HepG2 (cell line): Measurements from ENCODE around the gene TROAP. TPM values are rescaled to one million over a fixed set of nuclear protein-coding genes. Genes with fewer than 3 reads are reported as not detected.

Source experiments
- DR1 ChIP-seq: sonication (generic); formaldehyde crosslinking; IDR thresholded peaks from 2 replicates; pipeline ENCODE4 v1.8.0; 2021; ENCODE audit warnings: mild to moderate bottlenecking, missing genetic modification reagents, inconsistent platforms
- HNF1A ChIP-seq, 2 experiments: sonication (generic) in 1 of 2; formaldehyde crosslinking in 1 of 2; IDR thresholded peaks; 2 replicates each; pipeline versions ENCODE4 v1.4.0 to v1.6.1; 2016 to 2020; ENCODE audit warnings: borderline replicate concordance in 1 of 2, low read depth in 1 of 2, mild to moderate bottlenecking in 1 of 2, missing genetic modification reagents in 1 of 2
- NFYC ChIP-seq: IDR thresholded peaks from 2 replicates; pipeline ENCODE4 v1.6.1; 2016; ENCODE audit warnings: missing genetic modification reagents, missing compliant biosample characterization
- SKI ChIP-seq: fragments of 450-650 bp; IDR thresholded peaks from one replicate; pipeline ENCODE4 v1.6.1; 2018; ENCODE audit warnings: mild to moderate bottlenecking; ENCODE audit not compliant: partially characterized antibody
- SP1 ChIP-seq, 2 experiments: fragments of 450-650 bp in 1 of 2; sonication (generic) in 1 of 2; formaldehyde crosslinking in 1 of 2; IDR thresholded peaks; 2 replicates each; pipeline versions ENCODE4 v1.4.0 to v1.6.1; 2016 to 2020; ENCODE audit warnings: missing genetic modification reagents in 1 of 2
- TBX3 ChIP-seq: fragments of 450-650 bp; IDR thresholded peaks from 2 replicates; pipeline ENCODE4 v1.6.1; 2017; ENCODE audit warnings: antibody characterized with exemption, mild to moderate bottlenecking, inconsistent platforms, borderline replicate concordance
- ZBTB25 ChIP-seq: IDR thresholded peaks from 2 replicates; pipeline ENCODE4 v1.6.1; 2018; ENCODE audit warnings: missing genetic modification reagents
- ZBTB4 ChIP-seq: sonication (generic); formaldehyde crosslinking; IDR thresholded peaks from 2 replicates; pipeline ENCODE4 v1.4.0; 2020; ENCODE audit warnings: missing genetic modification reagents, mild to moderate bottlenecking, borderline replicate concordance
- ZMYM4 ChIP-seq: sonication (generic); formaldehyde crosslinking; IDR thresholded peaks from 2 replicates; pipeline ENCODE4 v1.8.1; 2023; ENCODE audit warnings: mild to moderate bottlenecking, missing genetic modification reagents
- ZNF160 ChIP-seq: sonication (generic); formaldehyde crosslinking; IDR thresholded peaks from 2 replicates; pipeline ENCODE4 v1.8.0; 2022; ENCODE audit warnings: mild to moderate bottlenecking, inconsistent platforms, missing genetic modification reagents
- ZNF34 ChIP-seq: sonication (generic); formaldehyde crosslinking; IDR thresholded peaks from 2 replicates; pipeline ENCODE4 v1.4.0; 2020; ENCODE audit warnings: mild to moderate bottlenecking, missing genetic modification reagents, borderline replicate concordance
- ZNF674 ChIP-seq: sonication (generic); formaldehyde crosslinking; IDR thresholded peaks from 2 replicates; pipeline ENCODE4 v1.5.0; 2020; ENCODE audit warnings: low read depth, mild to moderate bottlenecking, missing genetic modification reagents
- ZNF780A ChIP-seq: sonication (generic); formaldehyde crosslinking; IDR thresholded peaks from 2 replicates; pipeline ENCODE4 v1.8.0; 2022; ENCODE audit warnings: mild to moderate bottlenecking, missing genetic modification reagents, moderate library complexity
- ZSCAN30 ChIP-seq: sonication (generic); formaldehyde crosslinking; IDR thresholded peaks from 2 replicates; pipeline ENCODE4 v1.5.0; 2020; ENCODE audit warnings: mild to moderate bottlenecking, missing genetic modification reagents
- polyA plus RNA-seq, 8 experiments: library from polyadenylated mRNA; depleted of rRNA in 3 of 8; stranded (reverse) in 7 of 8; unstranded in 1 of 8; fragments of >200 nt; fragmentation: Illumina TruSeq in 4 of 8; extraction: Trizol in 4 of 8; gene quantifications; 2 replicates each; pipeline versions ENCODE4 v1.2.1 to v1.2.3, GENCODE V29; 2011 to 2016; ENCODE audit warnings: low read depth in 4 of 8, missing spikeins in 1 of 8, mixed read lengths in 1 of 8; ENCODE audit not compliant: insufficient read depth in 1 of 8
- total RNA-seq, 5 experiments: library from RNA; depleted of rRNA; stranded (reverse); fragments of >200 nt; fragmentation: Illumina TruSeq; extraction: Trizol; gene quantifications; 2 replicates each; pipeline ENCODE4 v1.2.3, GENCODE V29; 2016; ENCODE audit warnings: low read depth in 1 of 5

The TROAP gene
- total and polyA plus RNA-seq, 2 of the 13 experiments (the other 11 are each of a cell fraction or from before 2014, with no cell fraction given), result 22.5 to 30.9 TPM

DNA sequence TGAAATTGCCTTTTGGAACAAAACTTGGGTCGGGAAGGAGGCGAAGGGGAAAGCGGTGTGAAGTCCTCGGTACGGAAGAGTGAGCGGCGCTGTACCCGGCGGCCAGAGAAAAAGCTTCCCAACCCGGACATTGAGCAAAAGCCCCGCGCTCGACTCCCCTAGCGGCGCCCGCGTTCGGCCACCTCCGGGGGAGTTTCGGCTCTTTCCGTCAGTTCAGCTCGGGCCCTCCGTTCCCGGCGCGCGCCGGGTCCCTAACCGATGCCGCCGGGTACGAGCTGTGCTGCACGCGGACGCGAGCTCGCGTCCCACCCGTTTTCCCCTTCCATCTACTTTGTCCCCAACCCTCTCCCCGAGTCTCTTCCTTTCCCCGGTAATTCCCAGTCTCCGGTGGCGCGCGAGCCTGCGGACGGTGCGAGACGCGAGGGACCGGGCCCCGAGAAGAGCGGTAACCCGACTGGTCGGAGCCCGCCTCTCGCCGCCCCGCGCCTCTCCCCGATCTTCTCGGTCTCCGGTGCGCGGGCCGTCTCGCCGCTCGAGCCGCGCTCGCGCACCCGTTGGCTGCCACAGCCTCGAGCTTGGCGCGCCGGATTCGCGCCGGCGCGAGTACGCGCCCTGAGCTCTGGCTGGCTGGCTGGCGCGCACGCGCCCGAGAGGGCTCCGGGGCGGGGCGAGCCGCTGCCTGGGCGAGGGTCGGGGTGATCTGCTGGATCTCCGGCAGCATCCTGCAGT, 43.8 kb downstream of the TROAP start (continued):
- TF ChIP-seq ZNF780A (CRISPR knock-in tag) (no peak; the same call in 1 of the 2 replicates), TBX3 (no peak), SP1 (IDR thresholded peaks at IDR 0.05) (no peak), SP1 (CRISPR knock-in tag; IDR thresholded peaks at IDR 0.05) (0 out of 2 replicates have a peak, but pooled peaks have one; percentile 10), NFYC (CRISPR knock-in tag) (no peak), ZMYM4 (CRISPR knock-in tag) (peak; percentile 32; the same call in 1 of the 2 replicates), DR1 (CRISPR knock-in tag) (peak; percentile 52; the same call in 1 of the 2 replicates), ZNF674 (CRISPR knock-in tag) (0 out of 2 replicates have a peak, but pooled peaks have one; percentile 38), ZNF34 (no peak), HNF1A (IDR thresholded peaks at IDR 0.05; ENCODE audit: low read depth) (no peak), HNF1A (CRISPR knock-in tag; IDR thresholded peaks at IDR 0.05; ENCODE audit: borderline replicate concordance) (peak; percentile 46; the same call in 1 of the 2 replicates), ZNF160 (CRISPR knock-in tag) (no peak), ZSCAN30 (CRISPR knock-in tag) (no peak), SKI (peak; percentile 69), ZBTB25 (peak; percentile 61; the same call in 1 of the 2 replicates), ZBTB4 (no peak)
